ENCODE data around the gene RNASEL.

The RNASEL gene

DNA sequence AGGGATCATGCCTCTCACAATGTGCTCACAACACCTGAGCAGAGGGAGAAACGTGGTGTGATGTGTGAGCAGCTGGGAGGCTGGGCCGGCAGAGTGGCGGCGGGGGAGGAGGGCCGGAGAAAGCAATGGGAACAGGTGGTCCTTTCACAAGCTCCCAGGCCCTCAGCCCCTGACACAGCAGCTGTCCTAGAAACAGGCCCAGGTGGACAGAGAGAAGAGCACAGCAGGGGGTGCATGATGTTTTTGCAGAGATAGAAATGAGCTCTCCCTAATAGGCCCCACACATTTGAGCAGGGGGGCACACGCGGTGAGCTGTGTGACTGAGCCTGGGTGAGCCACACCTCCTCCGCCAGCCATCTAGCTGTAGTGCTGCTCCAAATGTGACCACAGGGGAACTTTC, 22.7 kb upstream of the RNASEL start:
- Mint-ChIP-seq H3K4me1 (peaks cover 42% of the 10 kb centered on the region), H3K27ac (no peak overlapping the region), H3K9me3 (no peaks in the 10 kb centered on the region), H3K27me3 (peaks cover 90% of the 10 kb centered on the region), H3K36me3 (no peaks in the 10 kb centered on the region), H3K4me3 (no peak overlapping the region)
- CTCF ChIA-PET = interaction anchor here (1.5 to 2.2 kb wide), 3 partner anchors 9 to 174 kb away, joined by 3 to 10 read pairs (median 3); no protein-coding TSS in a partner anchor
- no peak for DNase-seq

DNA sequence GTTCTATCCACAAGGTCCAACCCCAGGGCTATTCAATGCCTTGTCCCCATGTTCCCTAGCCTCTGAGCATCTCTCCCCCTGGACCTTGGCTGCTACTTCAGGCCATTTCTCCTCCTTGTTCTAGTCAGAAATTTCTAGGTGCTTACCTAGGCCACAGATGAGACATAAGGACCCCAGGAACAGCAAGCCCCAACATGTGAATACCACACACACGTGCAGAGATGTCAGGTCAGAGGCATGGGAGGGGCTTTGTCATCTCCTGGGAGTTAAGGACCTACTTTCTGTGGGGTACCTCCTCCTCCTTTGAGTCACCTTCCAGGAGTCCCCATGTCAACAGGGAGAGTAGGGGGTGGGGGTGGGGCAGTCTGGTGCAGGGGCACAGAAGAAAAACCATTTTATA, 22.3 kb upstream of the RNASEL start:
- Mint-ChIP-seq H3K4me3 (no peak overlapping the region), H3K9me3 (no peaks in the 10 kb centered on the region), H3K27me3 (peaks cover 90% of the 10 kb centered on the region), H3K36me3 (no peaks in the 10 kb centered on the region), H3K27ac (no peak overlapping the region), H3K4me1 (peaks cover 38% of the 10 kb centered on the region)
- CTCF ChIA-PET = interaction anchor here (1.5 to 2.2 kb wide), 3 partner anchors 8 to 175 kb away, joined by 3 to 10 read pairs (median 3); no protein-coding TSS in a partner anchor
- DNase-seq = no peak

DNA sequence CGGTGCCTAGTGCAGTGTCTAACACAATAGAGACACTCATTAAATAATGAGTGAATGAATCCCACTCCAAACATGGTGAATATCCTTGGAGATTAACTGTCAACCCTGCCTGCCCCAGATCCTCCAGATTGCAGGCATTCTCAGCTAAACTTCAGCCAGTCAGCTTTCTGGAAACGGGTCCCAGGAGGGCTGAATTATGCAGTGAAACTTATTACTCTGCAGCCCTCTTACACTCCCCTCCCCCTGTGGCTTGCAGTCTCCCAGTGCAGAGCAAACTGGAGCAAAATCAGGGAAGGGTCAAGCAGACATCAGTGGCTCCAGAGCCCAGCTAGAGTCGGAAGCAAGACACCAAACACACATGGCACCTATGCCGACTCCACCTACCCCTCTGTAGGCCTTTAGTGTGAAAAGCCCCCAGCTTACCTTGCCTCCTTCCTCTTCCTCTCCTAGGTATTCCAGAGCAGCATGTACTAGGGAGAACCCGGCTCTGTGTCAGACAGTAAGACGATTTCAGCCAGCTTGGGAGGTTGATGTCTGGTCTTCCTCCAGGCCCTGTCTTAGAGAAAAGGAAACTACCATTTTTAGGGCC, 21.6 kb upstream of the RNASEL start:
- Mint-ChIP-seq H3K4me3 (no peak overlapping the region), H3K9me3 (no peaks in the 10 kb centered on the region), H3K27ac (no peak overlapping the region), H3K4me1 (peaks cover 31% of the 10 kb centered on the region), H3K36me3 (no peaks in the 10 kb centered on the region), H3K27me3 (peaks cover 88% of the 10 kb centered on the region)
- CTCF ChIA-PET = interaction anchor here (2.2 kb wide), 1 partner anchor 10 kb away, joined by 10 read pairs; no protein-coding TSS in a partner anchor
- DNase-seq = no peak

DNA sequence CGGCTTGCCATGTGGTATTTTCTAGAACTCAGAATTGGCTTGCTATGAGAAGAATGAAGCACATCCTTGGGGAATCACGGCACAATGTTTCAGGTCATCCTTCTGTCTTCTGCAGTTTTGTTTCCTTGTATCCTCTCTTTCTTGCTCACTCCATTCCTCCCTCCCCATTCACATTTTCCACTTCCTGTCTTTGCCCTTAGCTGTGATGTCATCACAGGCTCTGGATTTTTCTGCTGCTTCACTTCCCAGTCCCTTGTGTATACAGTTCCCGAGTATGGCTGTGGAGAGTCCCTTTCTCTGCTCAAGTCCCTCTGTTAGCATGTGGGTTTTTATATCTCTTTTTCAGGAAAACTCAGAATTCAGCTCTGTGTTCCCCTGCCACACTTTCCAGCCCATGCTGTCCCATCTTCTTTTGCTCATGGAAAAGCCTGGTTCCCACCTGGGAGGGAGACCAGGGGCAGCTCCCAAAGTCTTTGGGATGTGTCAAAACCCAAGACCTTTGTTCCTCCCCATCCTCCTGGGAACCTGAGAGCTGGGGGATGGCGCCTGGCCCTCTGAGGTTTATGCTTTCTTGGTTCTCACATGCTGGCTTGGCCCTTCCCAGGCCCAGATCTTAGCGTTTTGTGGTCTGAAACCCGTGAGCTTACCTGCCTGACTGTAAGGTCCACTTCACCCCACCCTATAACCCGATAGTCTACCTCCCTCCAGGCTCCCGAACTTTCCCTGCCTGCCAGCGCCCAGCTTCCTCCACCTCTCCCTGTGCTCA, 20.0 kb upstream of the RNASEL start:
- CTCF ChIA-PET = interaction anchor here (1.1 to 22.4 kb wide), 2 partner anchors 8 to 177 kb away, joined by 5 to 717 read pairs; partner anchors contain the start of gene NPL
- Mint-ChIP-seq H3K27me3 (peaks cover 85% of the 10 kb centered on the region), H3K36me3 (no peaks in the 10 kb centered on the region), H3K9me3 (no peaks in the 10 kb centered on the region), H3K27ac (no peak overlapping the region), H3K4me1 (peaks cover 22% of the 10 kb centered on the region), H3K4me3 (no peak overlapping the region)
- no peak for DNase-seq

DNA sequence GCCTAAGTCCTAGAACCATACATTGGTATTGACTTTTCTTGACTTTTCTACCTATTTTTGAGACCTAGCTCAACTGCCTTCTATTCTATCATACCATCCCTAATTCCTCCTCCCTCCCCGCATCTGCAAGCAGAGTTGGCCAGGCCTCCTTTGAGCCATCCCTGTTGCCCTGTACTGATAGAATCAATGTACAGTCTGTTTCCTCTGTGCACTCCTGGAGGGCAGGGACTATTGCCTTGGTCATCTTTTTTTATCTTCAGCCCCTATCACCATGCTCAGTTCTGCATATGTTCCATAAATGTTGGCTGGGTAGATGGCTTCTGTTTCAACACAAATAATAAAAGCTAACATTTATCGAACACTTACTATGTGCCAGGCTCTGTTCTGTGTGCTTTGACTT, 19.2 kb upstream of the RNASEL start:
- H3K4me3 Mint-ChIP-seq = no peak overlapping the region
- H3K27ac Mint-ChIP-seq = no peak overlapping the region
- peaks cover 15% of the 10 kb centered on the region for H3K4me1 Mint-ChIP-seq
- CTCF ChIA-PET = interaction anchor here (22.4 kb wide), 1 partner anchor 178 kb away, joined by 717 read pairs; the partner anchor contains the start of gene NPL
- no peak for DNase-seq
- H3K36me3 Mint-ChIP-seq = peaks cover under 1% of the 10 kb centered on the region
- peaks cover 81% of the 10 kb centered on the region for H3K27me3 Mint-ChIP-seq
- no peaks in the 10 kb centered on the region for H3K9me3 Mint-ChIP-seq

DNA sequence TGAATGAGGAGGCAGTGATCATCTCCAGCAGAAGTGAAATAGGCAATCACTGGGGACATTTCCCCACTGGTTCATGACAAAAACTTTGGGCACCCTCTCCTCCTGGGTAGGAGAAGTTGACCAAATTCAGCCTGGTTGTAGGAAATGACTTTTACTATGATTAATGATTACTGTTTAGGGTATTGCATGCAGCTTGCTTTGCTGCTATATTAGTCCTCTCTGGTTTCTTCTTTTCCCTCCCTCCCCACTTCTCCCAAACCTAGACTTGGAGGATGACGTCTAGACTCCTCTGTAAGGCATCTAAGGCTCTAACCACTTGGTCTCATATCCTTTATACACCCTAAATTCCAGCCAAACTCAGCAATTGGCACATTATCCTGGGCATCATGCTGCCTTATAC, 18.5 kb upstream of the RNASEL start:
- Mint-ChIP-seq H3K36me3 (peaks cover 3% of the 10 kb centered on the region), H3K27ac (no peak overlapping the region), H3K4me3 (no peak overlapping the region), H3K4me1 (peaks cover 15% of the 10 kb centered on the region), H3K9me3 (no peaks in the 10 kb centered on the region), H3K27me3 (peaks cover 78% of the 10 kb centered on the region)
- CTCF ChIA-PET = interaction anchor here (2.4 to 22.4 kb wide), 3 partner anchors 9 to 178 kb away, joined by 9 to 717 read pairs (median 18); partner anchors contain the start of gene NPL
- no peak for DNase-seq

DNA sequence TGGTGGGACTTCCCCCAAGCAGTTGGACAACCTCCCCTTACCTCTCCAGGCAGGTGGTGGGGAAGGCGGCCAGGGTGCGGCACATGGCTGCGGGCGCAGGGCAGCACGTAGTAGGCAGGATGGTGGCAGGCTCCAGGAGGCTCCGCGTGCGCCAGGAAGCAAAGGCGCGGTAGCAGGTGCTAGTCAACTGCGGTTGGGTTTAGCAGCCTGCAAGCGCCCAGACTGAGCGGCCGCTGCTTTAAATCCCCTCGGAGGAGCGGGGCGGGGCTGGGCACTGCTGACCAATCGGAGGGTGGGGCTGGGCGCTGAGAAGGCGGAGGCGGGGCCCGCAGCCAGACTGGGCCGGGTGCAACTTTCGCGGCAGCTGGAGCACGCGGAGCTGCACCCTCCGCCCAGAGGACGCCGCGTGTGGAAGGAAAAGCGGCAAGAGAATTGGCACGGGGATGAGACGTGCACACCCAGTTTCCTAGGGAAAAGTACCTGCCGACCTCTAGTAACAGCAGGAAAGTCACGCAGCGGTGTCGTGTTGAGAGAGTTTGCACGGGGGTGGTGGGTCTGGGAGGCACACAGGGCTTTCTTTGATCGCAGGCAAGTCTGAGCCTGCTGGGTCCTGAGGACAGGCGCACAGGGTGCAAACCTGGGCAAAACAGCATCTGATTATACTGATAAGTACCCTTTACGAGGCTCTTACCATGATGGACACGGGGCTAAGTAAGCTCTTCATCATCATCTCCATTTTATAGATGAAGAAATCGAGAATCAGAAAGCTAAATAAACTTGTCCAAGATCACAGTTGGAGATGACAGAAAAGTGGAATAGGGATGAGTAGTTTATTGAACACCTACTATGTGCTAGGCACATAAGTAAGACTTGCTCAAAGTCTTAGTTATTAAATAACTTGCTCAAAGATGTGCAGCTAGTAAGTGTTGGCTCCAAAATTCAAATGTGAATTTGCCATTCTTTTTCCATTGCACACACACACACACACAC, 15.4 kb upstream of the RNASEL start, which contains the start of gene RGS16:
RGS16 (minus strand) TSS at position 215 of the 990 bp plus-strand sequence; CDS start at position 85, 130 bp downstream.
- H3K9me3 Mint-ChIP-seq = no peaks in the 10 kb centered on the region

DNA sequence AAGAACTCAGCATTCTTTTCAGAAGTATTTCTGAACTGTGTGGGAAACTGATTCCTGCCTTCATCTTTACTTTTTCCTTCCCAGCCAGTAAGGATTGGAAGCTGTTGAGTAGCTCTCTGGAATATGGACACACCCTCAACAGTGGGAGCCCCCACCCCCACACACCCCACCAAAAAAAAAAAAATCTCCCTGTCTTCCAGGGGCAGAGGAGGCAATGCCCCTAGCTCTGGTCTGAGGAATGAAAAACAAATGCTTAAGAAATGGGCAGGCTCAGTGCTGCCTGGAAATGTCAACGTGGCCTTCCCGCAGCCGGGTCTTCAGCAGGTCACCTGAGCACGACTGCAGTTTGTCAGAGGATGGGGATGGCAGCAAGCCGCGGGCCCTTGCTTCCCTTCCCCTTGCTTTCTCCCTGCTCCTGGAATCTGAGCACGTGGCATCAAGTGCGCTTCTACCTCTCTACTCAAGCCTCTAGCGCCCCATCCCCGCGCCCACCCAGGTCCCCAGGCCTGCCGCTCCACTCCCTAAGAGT, 14.7 kb upstream of the RNASEL start:
- H3K36me3 Mint-ChIP-seq = peaks cover 3% of the 10 kb centered on the region
- no peak for DNase-seq
- H3K4me1 Mint-ChIP-seq = peaks cover 19% of the 10 kb centered on the region
- H3K27ac Mint-ChIP-seq = peak overlapping the region; percentile 86
- H3K9me3 Mint-ChIP-seq = no peaks in the 10 kb centered on the region
- CTCF ChIA-PET = interaction anchor here (0.7 to 22.4 kb wide), 7 partner anchors 9 to 518 kb away, joined by 3 to 717 read pairs (median 7); partner anchors contain the start of gene NPL
- H3K27me3 Mint-ChIP-seq = peaks cover 42% of the 10 kb centered on the region
- peak overlapping the region; percentile 77 for H3K4me3 Mint-ChIP-seq

More for the DNA sequence above, 15.4 kb upstream of the RNASEL start, which contains the start of gene RGS16:
- H3K27ac Mint-ChIP-seq = peak within 1 kb of the TSS; percentile 86
- H3K27me3 Mint-ChIP-seq = peaks cover 47% of the 10 kb centered on the region
- CTCF ChIA-PET = interaction anchor here (0.7 to 22.4 kb wide), 5 partner anchors 10 to 519 kb away, joined by 3 to 717 read pairs (median 8); partner anchors contain the start of gene NPL
- H3K4me3 Mint-ChIP-seq = peak within 1 kb of the TSS; percentile 77
- peaks cover 3% of the 10 kb centered on the region for H3K36me3 Mint-ChIP-seq
- H3K4me1 Mint-ChIP-seq = peaks cover 19% of the 10 kb centered on the region
- peak; percentile 94 for DNase-seq

DNA sequence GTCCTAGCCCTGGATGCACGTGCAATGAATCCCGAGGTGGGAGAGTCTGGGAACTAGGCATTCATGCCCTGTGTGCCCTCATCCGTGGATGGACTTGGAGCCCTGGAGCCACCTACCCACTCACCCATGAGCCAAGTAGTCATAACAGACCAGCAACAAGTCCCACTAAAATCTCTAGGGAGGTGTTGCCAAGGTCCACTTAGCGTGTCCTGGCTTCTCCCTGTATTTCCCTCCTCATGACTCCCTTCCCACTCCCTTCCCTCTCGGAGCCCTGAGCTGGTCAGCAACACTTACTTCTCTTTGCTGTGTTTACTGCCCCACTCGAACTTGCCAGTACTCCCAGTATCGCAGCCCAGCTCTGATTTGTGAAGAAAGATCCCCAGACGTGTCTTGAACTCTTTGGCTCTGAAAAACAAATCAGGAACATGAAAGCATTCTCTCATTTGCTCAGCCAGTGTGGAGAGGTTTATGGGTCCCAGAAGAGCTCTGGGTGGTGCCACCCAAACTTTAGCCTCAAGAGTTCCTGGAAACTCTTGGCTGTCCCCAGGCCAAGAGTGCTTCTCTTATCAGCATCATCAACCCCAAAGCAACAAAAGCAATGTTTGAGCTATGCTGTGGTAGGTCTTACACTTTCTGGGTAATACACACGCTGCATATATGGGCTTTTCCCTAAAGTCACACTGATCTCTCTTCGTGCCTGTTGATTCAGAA, 14.0 kb upstream of the RNASEL start:
- Mint-ChIP-seq H3K4me3 (peak overlapping the region; percentile 77), H3K27ac (peak overlapping the region; percentile 86), H3K4me1 (peaks cover 15% of the 10 kb centered on the region), H3K9me3 (no peaks in the 10 kb centered on the region), H3K27me3 (peaks cover 40% of the 10 kb centered on the region), H3K36me3 (peaks cover 3% of the 10 kb centered on the region)
- DNase-seq = peak; percentile 32
- CTCF ChIA-PET = interaction anchor here (0.7 to 22.4 kb wide), 7 partner anchors 9 to 518 kb away, joined by 3 to 717 read pairs (median 7); partner anchors contain the start of gene NPL

DNA sequence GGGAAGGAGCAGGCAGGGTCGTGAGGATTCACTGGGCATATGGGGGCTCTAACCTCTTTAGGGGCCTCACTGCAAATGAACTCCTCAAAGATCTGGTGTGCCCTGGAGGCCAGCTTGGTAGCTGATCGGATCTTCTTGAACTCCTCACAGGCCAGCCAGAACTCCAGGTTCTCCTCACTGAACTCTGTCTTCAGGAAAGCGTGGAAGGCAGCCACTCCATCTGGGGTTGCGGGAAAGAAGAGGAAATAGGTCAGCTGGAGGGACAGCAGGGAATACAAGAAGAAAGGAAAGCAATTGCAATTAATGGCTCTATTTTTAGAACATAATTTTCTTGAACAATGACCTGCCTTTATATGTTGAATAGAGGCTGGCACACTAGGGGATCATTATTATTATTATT, 12.9 kb upstream of the RNASEL start:
- Mint-ChIP-seq H3K27me3 (peaks cover 44% of the 10 kb centered on the region), H3K9me3 (no peaks in the 10 kb centered on the region), H3K36me3 (peaks cover 3% of the 10 kb centered on the region), H3K4me3 (no peak overlapping the region), H3K27ac (no peak overlapping the region), H3K4me1 (peaks cover 8% of the 10 kb centered on the region)
- DNase-seq = no peak
- CTCF ChIA-PET = interaction anchor here (1.2 to 22.4 kb wide), 8 partner anchors 10 to 456 kb away, joined by 3 to 717 read pairs (median 4); partner anchors contain the start of genes NPL and RNASEL

DNA sequence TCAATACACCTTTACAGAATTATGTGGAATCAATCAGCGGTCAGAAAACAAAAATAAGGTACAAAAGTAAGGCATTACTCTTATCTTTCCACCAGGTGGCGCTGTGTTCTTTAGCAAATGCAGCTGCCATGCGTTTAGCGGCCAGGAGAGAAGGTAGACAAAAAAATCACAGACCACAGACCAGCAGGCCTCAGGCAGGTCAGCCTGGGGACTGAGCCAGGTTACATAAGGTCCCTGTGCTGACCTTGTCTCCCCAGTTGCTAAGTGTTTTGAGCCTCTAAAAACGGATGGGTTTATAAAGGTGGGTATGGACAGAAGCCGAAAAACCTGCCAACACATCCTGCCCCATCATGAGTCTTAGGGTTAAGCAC, 12.3 kb upstream of the RNASEL start:
- Mint-ChIP-seq H3K9me3 (no peaks in the 10 kb centered on the region), H3K4me3 (no peak overlapping the region), H3K36me3 (peaks cover 3% of the 10 kb centered on the region), H3K4me1 (peaks cover 8% of the 10 kb centered on the region), H3K27me3 (peaks cover 44% of the 10 kb centered on the region), H3K27ac (no peak overlapping the region)
- peak; percentile 77 for DNase-seq
- CTCF ChIA-PET = interaction anchor here (1.0 to 22.4 kb wide), 13 partner anchors 8 to 456 kb away, joined by 3 to 717 read pairs (median 4); partner anchors contain the start of genes NPL and RNASEL

DNA sequence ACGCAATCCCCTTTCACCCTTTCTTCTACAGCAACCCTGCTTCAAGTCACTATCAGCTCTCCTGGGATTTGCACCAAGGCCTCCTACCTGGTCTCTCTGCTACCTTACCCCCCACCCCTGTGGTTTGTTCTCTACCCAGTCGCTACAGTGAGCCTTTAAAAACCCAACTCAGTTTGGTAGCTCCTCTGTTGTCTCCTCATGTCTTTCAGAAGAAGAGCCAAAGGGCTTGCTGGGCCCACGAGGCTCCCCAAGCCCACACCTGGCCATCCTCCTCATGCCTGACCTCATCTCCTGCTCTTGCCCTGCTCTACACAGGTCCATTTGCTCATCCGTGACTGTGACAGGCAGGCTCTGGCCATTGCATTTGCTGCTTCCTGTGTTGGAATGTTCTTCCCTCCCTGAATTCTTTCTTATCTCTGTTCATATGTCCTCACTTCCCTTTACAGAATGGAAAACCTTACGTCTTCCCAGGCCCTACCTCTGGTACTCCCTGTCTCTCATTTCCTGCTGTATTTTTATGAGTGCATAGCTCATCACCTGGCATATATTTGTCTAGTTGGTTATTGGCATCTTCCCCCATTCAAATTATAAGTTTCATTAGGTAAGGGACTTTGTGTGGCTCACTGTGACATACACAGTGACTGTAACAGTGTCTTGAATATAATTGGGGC, 11.8 kb upstream of the RNASEL start:
- CTCF ChIA-PET = interaction anchor here (0.6 to 22.4 kb wide), 15 partner anchors 8 to 517 kb away, joined by 3 to 717 read pairs (median 4); partner anchors contain the start of genes NPL and RNASEL
- Mint-ChIP-seq H3K9me3 (no peaks in the 10 kb centered on the region), H3K4me1 (peaks cover 8% of the 10 kb centered on the region), H3K27ac (no peak overlapping the region), H3K36me3 (peaks cover 3% of the 10 kb centered on the region), H3K4me3 (no peak overlapping the region), H3K27me3 (peaks cover 42% of the 10 kb centered on the region)
- DNase-seq = no peak
